ENCODE data around the gene DENND1A.

- no peak for TF ChIP-seq ZNF766 (CRISPR knock-in tag; IDR thresholded peaks at IDR 0.05; ENCODE audit: borderline replicate concordance)
- no peak for TF ChIP-seq POLR2A (IDR thresholded peaks at IDR 0.05; ENCODE audit: insufficient read depth in 1 of 2, low read depth in 2 of 2, low read length in 2 of 2)
- no peak for TF ChIP-seq ZBTB33 (CRISPR knock-in tag; IDR thresholded peaks at IDR 0.05)
- no peak for TF ChIP-seq TCF12 (IDR thresholded peaks at IDR 0.05)
- no peak for TF ChIP-seq TCF12 (CRISPR knock-in tag; IDR thresholded peaks at IDR 0.05)
- no peak for TF ChIP-seq MATR3 (CRISPR knock-in tag; IDR thresholded peaks at IDR 0.05)
- TF ChIP-seq HOXA9 (CRISPR knock-in tag; IDR thresholded peaks at IDR 0.05; ENCODE audit: borderline replicate concordance) = no peak
- TF ChIP-seq PHF20 (CRISPR knock-in tag; IDR thresholded peaks at IDR 0.05) = no peak
- no peak for TF ChIP-seq ZC3H13 (CRISPR knock-in tag; IDR thresholded peaks at IDR 0.05)
- no peak for TF ChIP-seq SMARCE1 (IDR thresholded peaks at IDR 0.05; ENCODE audit: borderline replicate concordance)
Observed at GRCh38 chr9:123540457-123540856, 389.5 kb downstream of the DENND1A start.
